Common myeloid progenitor, CD34-positive (primary cell): ENCODE measurements around the gene MCMBP.

ENCODE experiments used
- CTCF ChIA-PET: fragments of 350-600 bp; sonication (Branson Sonifier 250); formaldehyde crosslinking; loops from one replicate; lab custom pipeline; 2021; ENCODE audit warnings: antibody characterized with exemption; lab: Charles Lee
- POLR2A ChIA-PET: fragments of 350-600 bp; sonication (Branson Sonifier 250); formaldehyde crosslinking; loops from one replicate; lab custom pipeline; 2021; ENCODE audit warnings: antibody characterized with exemption; lab: Charles Lee
- DNase-seq, 3 donors: peaks; one replicate each; pipeline versions ENCODE4 v3.0.0 to v3.0.0-alpha.2; 2013
- H3K27ac ChIP-seq, 2 experiments: 1 replicate in 1 of 2; 2 replicates in 1 of 2; pipeline ENCODE4 v1.7.0; 2013; ENCODE audit warnings: inconsistent platforms in 2 of 2, low read length in 2 of 2, mild to moderate bottlenecking in 2 of 2, low read depth in 1 of 2, moderate library complexity in 1 of 2; ENCODE audit not compliant: severe bottlenecking in 2 of 2, insufficient read depth in 1 of 2, poor library complexity in 1 of 2
- H3K27me3 ChIP-seq, 5 experiments: replicated peaks in 2 of 5; 1 replicate in 3 of 5; 2 replicates in 2 of 5; pipeline versions ENCODE4 v1.6.1 to v1.7.0; 2013; ENCODE audit warnings: low read length in 4 of 5, mild to moderate bottlenecking in 2 of 5, moderate library complexity in 2 of 5, inconsistent platforms in 1 of 5; ENCODE audit not compliant: insufficient read depth in 5 of 5, control insufficient read depth in 4 of 5
- H3K36me3 ChIP-seq, 4 experiments: 1 replicate in 2 of 4; 2 replicates in 2 of 4; pipeline versions ENCODE4 v1.6.1 to v1.7.0; 2013; ENCODE audit warnings: low read length in 3 of 4, control low read depth in 1 of 4, mild to moderate bottlenecking in 1 of 4; ENCODE audit not compliant: control insufficient read depth in 4 of 4, insufficient read depth in 4 of 4
- H3K4me1 ChIP-seq, 4 experiments: 1 replicate in 3 of 4; 2 replicates in 1 of 4; pipeline versions ENCODE4 v1.6.1 to v1.7.1; 2013; ENCODE audit warnings: low read length in 3 of 4, mild to moderate bottlenecking in 3 of 4, control low read depth in 1 of 4, inconsistent platforms in 1 of 4, moderate library complexity in 1 of 4; ENCODE audit not compliant: control insufficient read depth in 4 of 4, insufficient read depth in 4 of 4; ENCODE audit errors: control extremely low read depth in 1 of 4
- H3K4me3 ChIP-seq, 7 experiments: 1 replicate in 4 of 7; 2 replicates in 3 of 7; pipeline versions ENCODE4 v1.5.1 to v1.7.0; 2013; ENCODE audit warnings: mild to moderate bottlenecking in 7 of 7, low read length in 6 of 7, moderate library complexity in 6 of 7, inconsistent platforms in 2 of 7, low read depth in 2 of 7, control low read depth in 1 of 7; ENCODE audit not compliant: insufficient read depth in 4 of 7, control insufficient read depth in 1 of 7; ENCODE audit errors: extremely low read depth in 1 of 7
- H3K9me3 ChIP-seq, 5 experiments: 1 replicate in 4 of 5; 2 replicates in 1 of 5; pipeline versions ENCODE4 v1.6.1 to v1.7.1; 2013; ENCODE audit warnings: low read length in 4 of 5, mild to moderate bottlenecking in 2 of 5, inconsistent platforms in 1 of 5, low read depth in 1 of 5, moderate library complexity in 1 of 5; ENCODE audit not compliant: control insufficient read depth in 4 of 5, insufficient read depth in 2 of 5; ENCODE audit errors: control extremely low read depth in 1 of 5
- WGBS: methylation state at CpG from one replicate; pipeline ENCODE4 v1.1.5; 2013; ENCODE audit not compliant: insufficient coverage; 5-methylcytosine and 5-hydroxymethylcytosine counted together

MCMBP gene

DNA sequence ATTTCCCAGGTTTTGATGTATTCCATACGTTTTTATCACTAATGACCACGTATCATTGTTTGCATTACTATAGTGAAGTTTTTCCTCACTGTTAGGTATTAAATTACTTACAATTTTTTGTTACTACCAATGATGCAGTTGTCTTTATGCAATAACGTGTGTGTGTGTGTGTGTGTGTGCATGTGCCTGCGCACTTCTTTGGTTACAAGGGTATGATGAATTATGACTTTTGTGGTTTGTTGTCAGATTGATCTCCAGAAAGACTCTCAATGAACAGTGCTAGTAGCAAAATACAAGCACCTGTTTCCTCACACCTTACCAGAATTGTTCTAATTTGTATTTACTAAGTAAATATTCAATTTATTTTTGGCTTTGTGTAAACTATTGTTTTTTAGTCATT, 51.5 kb downstream of the MCMBP start:
- H3K4me1 ChIP-seq: peaks cover 0 to 20% (median 7%) of the 10 kb centered on the region in 4 experiments
- no CpG with 5 or more reads among the region's 4 CpGs for WGBS
- no peaks in the 10 kb centered on the region for H3K27me3 ChIP-seq
- H3K4me3 ChIP-seq: peak overlapping the region in 1 of 7 experiments; percentile 11
- CTCF ChIA-PET: no interaction called here
- DNase-seq: peak; percentile 44 to 89 (median 81)
- peaks cover 0 to 27% (median 11%) of the 10 kb centered on the region in 4 experiments for H3K36me3 ChIP-seq
- H3K27ac ChIP-seq: no peak overlapping the region
- POLR2A ChIA-PET: no interaction called here
- H3K9me3 ChIP-seq: no peaks in the 10 kb centered on the region

- H3K36me3 ChIP-seq: peaks cover 0 to 26% (median 14%) of the 10 kb centered on the region in 4 experiments
- 65% methylated on average over 5 of the region's 10 CpGs for WGBS
- ChIA-PET CTCF (interaction anchor here (0.6 to 1.0 kb wide), 3 partner anchors 10 to 826 kb away, joined by 3 read pairs; no protein-coding TSS in a partner anchor), POLR2A (no interaction called here)
- H3K4me3 ChIP-seq: peak overlapping the region in 4 of 7 experiments; percentile 26 to 48 (median 36)
- no peaks in the 10 kb centered on the region for H3K9me3 ChIP-seq
- H3K27me3 ChIP-seq: no peaks in the 10 kb centered on the region
- peak in 2 of 3 donors; percentile 24 to 27 for DNase-seq
- H3K4me1 ChIP-seq: peaks cover 0 to 20% (median 7%) of the 10 kb centered on the region in 4 experiments
- H3K27ac ChIP-seq: no peak overlapping the region
Measured at GRCh38 chr10:119818889-119819270, 53.8 kb downstream of the MCMBP start.

- Histone ChIP-seq H3K4me3 (peak overlapping the region in 3 of 7 experiments; percentile 31 to 48 (median 42)), H3K27me3 (no peaks in the 10 kb centered on the region), H3K9me3 (no peaks in the 10 kb centered on the region), H3K36me3 (peaks cover 0 to 21% (median 12%) of the 10 kb centered on the region in 4 experiments), H3K4me1 (peaks cover 0 to 20% (median 7%) of the 10 kb centered on the region in 4 experiments), H3K27ac (no peak overlapping the region)
- DNase-seq: peak; percentile 37 to 73 (median 70)
- CTCF ChIA-PET: interaction anchor here (0.6 to 1.0 kb wide), 2 partner anchors 10 to 68 kb away, joined by 3 read pairs; no protein-coding TSS in a partner anchor
- WGBS: 75% methylated on average over 75 of the region's 84 CpGs
- POLR2A ChIA-PET: interaction anchor here (0.6 kb wide), 1 partner anchor 110 kb away, joined by 3 read pairs; no protein-coding TSS in a partner anchor
Measured at GRCh38 chr10:119817991-119818888, 54.4 kb downstream of the MCMBP start.

GRCh38 chr10:119815671-119816070, 57.0 kb downstream of the MCMBP start:
- CTCF ChIA-PET: interaction anchor here (1.0 to 2.6 kb wide), 2 partner anchors 30 to 65 kb away, joined by 6 to 9 read pairs; no protein-coding TSS in a partner anchor
- POLR2A ChIA-PET: interaction anchor here (0.6 to 0.9 kb wide), 2 partner anchors 57 to 463 kb away, joined by 3 read pairs; partner anchors contain the start of gene MCMBP

DNA sequence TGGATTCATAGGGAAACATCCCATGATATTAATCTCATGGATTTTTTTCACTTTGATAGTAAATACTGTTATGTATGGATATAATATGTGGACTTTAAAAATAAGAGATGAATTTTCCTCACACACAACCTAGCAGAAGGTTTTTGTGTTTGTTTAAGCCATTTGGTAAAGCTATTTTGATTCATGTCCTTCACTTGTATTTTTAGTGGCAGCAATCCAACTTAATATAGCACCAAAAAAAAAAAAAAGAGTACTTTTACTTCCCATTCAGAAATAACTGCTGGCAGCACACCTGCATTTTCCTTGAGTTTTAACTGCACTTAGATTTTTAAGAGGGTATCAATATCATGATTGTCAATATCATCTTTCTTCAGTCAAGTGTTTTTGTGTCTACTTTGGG, 60.0 kb downstream of the MCMBP start:
- Histone ChIP-seq H3K27ac (no peak overlapping the region), H3K4me3 (no peak overlapping the region), H3K27me3 (no peaks in the 10 kb centered on the region), H3K9me3 (no peaks in the 10 kb centered on the region), H3K36me3 (peaks cover 0 to 16% (median 9%) of the 10 kb centered on the region in 4 experiments), H3K4me1 (peaks cover 0 to 24% (median 7%) of the 10 kb centered on the region in 4 experiments)
- DNase-seq: no peak
- CTCF ChIA-PET: no interaction called here
- POLR2A ChIA-PET: no interaction called here

More at GRCh38 chr10:119815671-119816070, 57.0 kb downstream of the MCMBP start:
- Histone ChIP-seq H3K27me3 (no peaks in the 10 kb centered on the region), H3K36me3 (peaks cover 0 to 26% (median 13%) of the 10 kb centered on the region in 4 experiments), H3K4me3 (no peak overlapping the region), H3K4me1 (peaks cover 0 to 16% (median 2%) of the 10 kb centered on the region in 4 experiments), H3K9me3 (no peaks in the 10 kb centered on the region), H3K27ac (no peak overlapping the region)
- 100% methylated on average over 3 of the region's 7 CpGs for WGBS
- no peak for DNase-seq

DNA sequence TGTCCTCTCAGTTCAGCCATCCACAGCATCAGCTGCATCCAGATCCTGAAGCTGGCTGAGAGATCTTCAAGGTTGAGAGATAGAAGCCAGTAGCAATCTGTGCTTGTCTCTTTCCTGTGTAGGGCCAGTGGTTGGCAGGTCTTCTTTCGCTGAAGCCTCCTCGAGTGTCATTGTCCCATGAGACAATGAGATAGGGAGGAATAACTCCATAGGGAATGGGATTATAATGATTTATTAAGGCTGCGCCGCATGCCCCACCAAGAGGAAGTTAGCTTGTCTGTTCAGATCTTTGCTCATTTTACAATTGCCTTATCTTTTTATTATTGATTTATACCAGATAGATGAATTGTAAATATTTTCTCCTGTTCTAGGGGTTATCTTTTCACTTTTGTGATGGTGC, 61.5 kb downstream of the MCMBP start:
- POLR2A ChIA-PET: no interaction called here
- Histone ChIP-seq H3K27me3 (no peaks in the 10 kb centered on the region), H3K27ac (no peak overlapping the region), H3K4me3 (no peak overlapping the region), H3K36me3 (peaks cover 0 to 19% (median 9%) of the 10 kb centered on the region in 4 experiments), H3K4me1 (peaks cover 0 to 33% (median 9%) of the 10 kb centered on the region in 4 experiments), H3K9me3 (no peaks in the 10 kb centered on the region)
- WGBS: 100% methylated on average over 1 of the region's 4 CpGs
- CTCF ChIA-PET: interaction anchor here (1.2 to 1.7 kb wide), 5 partner anchors 8 to 127 kb away, joined by 3 to 7 read pairs (median 4); no protein-coding TSS in a partner anchor
- DNase-seq: no peak
